Embryonic facial prominence (tissue), 1 donor: ENCODE results near the gene FAM78B.

Experiments used
- DNase-seq: peaks from one replicate; pipeline ENCODE4 v3.0.0-alpha.2; 2016; ENCODE audit errors: extremely low spot score

FAM78B gene, protein sequence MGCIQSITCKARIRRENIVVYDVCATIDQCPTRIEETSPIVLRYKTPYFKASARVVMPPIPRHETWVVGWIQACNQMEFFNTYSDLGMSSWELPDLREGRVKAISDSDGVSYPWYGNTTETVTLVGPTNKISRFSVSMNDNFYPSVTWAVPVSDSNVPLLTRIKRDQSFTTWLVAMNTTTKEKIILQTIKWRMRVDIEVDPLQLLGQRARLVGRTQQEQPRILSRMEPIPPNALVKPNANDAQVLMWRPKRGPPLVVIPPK

DNA sequence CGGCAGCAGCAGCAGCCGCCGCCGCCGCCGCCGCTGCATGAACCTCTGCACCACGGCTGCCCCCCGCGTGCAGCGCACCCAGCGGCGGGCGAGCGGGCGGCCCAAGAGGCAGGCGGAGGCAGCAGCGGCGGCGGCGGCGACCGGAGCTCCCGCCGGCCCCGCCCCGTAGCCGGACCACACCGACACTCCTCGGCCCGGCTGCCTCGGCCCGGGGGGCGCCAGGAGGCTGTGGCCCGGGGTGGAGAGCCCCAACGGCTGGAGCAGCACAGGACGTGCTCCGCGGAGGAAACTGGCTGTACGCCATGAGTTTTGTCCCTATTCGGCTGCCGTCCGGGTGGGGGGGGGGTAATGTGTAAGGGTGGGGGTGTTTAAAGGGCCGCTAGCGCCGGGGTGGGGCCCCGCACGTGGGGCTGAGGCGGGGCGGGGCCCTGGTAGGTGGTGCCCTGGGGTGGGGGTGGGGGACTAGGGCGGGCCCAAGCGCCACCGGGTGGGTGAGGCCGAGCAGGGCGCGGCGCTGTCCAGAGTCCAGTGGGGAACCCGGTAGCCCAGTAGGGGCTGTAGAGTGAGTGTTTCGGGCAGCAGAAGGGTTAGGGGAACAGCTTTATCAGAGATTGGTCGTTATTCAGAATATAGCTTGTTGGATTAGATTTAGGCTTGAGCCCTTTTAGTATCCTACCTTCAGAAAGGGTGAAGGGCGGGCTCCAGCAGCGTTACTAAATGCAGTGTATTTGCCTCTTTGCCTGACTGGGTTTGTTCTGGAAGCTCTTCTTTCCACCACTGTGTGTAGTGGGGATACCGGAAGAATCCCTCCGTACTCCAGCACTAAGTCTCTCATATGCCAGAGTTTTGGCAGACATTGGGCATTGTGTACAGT, at the start of gene FAM78B:
FAM78B (minus strand) TSS at position 304 of the 874 bp plus-strand sequence. CDS start 753 bp downstream, outside the sequence.
- DNase-seq: no peak

DNA sequence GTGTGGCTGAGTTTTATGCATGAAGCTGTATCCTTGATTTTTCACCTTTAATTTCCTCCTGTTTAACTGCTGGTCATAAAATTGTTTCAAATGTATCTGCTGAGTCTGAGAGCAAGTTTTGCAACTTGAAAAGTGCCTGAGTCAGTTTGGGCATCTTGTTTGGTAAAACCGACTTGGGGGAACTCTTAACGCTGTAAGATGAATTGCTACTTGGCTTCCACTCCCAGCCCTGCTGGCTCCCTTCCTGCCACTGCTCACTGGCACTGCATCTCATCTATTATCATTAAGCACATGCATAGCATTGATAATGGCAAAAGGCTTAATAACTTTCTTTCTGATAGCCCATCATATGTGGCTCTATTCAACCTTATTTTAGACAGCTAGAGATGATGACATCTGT, 35.7 kb upstream of the FAM78B start:
- DNase-seq: no peak

DNA sequence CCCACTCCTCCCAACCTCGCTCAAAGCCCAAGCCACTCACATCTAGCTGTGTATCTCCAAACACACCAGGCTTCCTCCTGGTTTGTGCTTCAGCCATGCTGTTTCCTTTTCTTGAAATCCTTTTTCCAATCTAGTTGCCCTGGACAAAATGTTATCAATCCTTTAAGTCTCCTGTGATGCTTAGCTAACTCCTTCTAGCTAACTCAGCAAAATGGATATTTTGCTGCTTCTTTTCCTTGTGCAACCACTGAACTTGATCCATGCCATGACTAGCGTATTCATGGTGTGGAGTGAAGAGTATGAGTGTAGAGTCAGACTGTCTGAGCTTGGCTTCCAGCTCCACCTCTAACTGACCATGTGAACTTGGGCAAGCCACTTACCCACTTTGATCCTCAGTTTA, 33.9 kb upstream of the FAM78B start:
- DNase-seq: no peak

DNA sequence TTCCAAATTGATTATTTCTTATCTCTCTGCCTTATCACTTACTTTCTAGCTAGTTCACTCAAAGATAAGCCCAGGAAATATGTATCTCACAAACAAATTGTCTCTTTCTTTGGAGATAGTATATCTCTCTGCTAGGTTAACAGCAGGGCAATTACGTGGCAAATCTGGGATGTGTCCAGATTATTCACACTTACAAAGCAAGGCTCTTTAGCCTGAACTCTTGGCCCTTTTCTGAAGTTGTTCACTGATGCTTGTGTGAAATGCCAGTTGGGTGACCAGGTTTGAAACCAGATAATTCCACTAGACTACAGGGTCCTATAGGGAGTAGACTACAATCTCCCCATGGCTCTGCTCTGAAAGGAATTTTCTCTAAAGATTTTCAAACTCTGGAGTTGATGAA, 30.8 kb upstream of the FAM78B start:
- DNase-seq: no peak

DNA sequence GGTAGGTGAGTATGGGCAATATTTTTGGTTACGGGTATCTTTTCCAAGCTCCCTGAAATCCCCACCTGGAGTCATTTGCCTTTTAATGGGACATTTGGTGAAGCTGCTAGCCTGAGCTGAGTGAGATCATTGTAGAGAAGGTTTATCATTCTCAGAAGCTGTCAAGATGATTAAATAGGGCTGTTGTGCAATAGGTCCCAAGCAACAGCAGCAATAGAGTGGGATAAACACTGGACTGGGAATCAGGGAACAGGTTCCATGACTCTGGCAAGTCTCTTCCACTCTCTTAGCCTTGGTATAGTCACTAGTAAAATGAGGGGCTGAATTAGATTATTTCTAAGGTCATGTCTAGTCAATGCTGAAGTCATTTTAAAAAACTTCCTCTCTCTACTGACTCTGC, 30.3 kb upstream of the FAM78B start:
- DNase-seq: no peak

DNA sequence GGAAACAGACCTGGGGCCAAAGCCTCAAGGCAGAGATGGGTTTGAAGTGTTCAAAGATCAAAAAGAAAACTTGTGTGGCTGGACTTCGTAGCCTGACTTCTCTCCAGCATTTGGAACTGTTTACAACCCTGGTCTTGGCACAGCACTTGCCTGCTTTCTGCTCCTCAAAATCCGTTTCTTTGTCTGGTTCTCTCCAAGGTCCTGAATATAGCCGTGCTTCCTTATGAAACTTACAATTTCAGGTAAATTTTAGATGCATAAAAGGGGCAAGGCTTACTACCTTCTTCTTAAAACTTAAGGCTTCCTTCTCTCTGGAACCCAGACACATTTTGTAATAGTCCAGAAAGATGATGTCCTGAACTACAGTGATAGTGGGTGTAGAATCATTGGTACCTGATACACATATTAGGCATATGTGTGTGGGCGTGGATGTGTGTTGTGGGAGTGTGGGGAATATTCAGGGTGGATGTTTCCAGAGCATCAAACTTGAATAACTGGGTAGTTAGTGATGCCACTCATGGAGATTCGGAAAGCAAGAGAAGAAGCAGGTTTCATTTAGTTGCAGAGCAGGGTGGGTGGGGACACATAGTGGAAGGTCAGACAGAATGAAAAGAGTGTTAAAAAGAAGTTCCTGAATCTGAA, 26.4 kb upstream of the FAM78B start:
- DNase-seq: no peak

DNA sequence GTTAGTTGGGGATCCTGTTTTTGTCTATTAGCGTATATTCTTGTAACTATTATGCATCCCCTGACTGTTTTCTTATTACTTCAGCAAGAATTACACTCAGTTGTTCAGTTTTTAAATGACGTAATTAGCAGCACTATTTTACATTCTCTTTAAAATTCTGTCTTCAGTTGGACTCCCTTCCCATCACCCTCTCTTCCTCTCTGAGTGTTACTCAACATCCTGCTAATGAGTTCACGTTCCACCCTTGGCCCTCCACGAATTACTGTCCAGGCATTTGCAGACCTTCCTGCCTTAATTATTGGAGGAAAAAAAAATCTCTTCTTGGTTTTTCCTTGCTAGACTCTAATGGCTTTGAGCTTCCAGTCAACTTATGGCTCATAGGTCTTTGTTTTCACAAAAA, 23.6 kb upstream of the FAM78B start:
- no peak for DNase-seq

DNA sequence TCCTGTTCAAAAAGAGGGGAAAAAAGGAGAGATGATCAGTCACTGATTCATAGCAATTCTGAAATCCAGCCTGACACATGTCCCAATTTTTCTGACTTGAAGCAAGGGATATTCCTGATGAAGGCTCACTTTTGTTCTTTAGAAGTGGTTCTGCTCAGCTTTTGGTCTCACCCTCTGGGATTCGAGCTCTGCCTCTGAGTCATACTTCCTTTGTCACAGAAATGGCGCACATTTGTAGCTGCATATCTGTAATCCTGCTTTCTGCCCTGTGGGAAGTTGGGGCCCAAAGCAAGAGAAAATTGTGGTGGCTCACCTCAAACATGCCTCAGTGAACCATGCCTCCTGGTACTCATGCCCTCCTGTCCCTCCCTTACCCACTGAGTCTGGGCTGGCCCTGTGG, 22.3 kb upstream of the FAM78B start:
- no peak for DNase-seq

DNA sequence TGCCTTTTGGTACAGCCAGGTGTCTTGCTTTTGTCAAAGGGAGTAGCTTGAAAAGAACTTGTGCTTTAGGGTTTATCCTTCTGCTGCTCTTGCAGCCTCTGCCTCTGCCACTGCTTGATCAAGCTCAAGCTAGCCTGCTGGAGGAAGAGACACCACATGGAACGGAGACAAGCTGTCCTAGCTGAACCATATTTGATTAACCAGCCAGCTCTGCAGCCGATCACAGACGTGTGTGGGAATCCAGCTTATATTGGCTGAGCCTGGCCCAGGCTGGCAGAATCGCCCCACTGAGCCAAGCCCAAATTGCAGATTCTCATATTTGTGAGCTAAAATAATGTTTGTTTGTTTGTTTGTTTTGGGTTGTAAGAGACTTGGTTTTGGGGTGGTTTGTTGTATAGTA, 18.7 kb upstream of the FAM78B start:
- no peak for DNase-seq

DNA sequence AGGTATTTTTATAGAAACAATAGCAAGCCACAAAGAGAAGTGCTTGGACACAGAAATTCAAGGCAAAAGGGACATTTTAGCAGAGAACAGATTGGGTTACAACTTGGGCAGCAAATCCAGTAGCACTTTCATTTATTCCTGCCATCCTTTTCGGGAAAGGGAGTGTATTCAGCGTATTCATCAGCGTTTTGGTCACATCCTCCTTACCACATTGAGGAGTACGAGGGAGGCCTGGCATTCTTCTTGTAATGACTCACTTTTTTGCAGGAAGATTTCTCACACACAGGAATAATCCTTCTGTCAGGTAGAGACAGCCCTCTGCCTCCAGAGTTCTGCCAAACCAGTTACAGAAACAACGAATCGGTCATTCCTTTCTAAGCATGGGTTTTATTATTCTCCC, 18.1 kb upstream of the FAM78B start:
- DNase-seq: no peak

DNA sequence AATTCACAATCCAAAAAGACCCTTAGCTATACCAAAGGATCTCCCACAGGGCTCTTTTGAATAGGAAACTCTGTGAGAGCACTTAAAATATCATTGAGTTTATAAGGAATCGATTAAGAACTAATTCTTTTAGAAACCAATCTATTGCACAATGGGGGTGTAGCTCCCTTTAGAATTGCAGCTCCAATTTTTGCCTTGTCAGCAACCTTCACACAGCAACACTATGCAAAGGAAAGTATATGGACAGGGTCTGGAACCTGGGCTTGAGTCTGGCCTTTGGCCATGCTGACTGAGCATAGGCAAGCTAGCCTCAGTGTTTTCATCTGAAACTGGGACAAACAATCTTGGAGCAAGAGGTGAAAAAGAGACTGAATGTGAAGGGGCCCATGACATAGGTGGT, 17.2 kb upstream of the FAM78B start:
- no peak for DNase-seq

DNA sequence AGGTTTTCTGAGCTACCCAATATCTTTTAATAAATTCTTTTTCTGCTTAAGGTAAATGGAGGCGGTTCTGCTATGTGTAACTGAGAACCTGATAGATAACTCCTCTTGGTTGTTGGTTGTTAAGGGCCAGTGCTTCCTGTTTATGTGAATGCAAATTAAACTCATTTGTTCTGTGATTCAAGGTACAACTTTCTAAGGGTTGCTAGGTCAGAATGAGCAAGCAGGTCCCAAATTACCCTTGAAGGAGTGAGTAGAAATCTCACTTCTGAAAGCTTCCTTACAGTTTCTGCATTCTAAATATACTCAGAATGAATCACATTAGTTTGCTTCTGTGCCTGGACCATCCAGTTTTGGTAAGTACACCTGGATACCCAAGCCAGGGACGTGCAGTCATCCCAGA, 15.5 kb upstream of the FAM78B start:
- DNase-seq: no peak

DNA sequence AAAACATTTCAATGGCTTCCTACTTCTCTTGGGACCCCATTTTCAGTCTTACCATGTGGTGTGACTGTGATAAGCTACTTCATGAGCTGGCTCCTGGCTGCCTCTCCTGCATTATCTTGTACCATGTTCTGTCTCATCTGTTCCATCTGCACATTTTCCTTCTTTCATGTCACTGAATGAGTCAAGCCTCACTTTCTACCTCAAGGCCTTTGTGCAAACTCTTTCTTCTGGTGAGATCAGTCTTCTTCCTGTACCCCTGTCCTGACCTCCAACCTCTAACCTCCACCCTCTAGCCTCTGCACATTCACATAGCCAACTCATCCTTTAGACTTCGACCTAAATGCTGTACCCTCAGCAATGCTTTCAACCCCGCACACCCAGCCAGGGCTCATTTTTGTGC, 9.6 kb upstream of the FAM78B start:
- no peak for DNase-seq

DNA sequence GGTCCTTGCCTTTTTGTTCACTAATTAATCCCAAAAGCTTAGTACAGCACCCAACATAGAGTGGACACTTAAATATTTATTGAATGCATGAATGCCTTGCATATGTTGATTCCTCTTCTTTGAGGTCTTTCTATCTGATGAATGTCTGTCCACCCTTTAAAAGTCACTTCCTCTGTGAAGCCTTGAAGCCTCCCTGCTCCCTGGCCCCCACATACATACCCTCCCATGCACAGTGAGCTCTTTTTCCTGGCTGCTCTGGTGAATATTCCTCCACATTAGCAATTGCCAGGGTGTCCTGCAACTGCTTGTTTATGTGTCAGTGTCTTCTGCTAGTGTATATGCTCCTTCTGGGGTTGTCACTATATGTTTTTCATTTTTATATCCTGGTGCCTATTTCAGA, 8.2 kb upstream of the FAM78B start:
- DNase-seq: no peak

DNA sequence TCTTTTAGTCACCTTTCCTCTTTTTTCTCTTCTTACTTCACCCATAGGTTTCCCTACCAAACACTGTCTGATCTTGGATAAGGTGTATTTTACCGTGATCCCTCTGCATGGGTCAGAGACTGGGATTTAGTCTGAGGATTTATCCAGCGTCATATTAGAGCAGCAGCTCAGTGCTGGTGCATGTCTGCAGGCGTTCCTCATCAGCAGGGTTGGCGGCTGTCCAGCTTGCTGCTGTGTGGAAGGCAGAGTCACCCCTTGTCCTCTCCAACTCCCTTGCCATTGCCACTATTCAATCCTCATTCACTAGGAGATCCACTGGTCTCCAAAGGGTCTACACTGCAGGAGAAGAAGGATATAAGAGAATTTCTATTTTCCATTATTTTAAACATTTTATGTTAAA, 7.3 kb upstream of the FAM78B start:
- no peak for DNase-seq

DNA sequence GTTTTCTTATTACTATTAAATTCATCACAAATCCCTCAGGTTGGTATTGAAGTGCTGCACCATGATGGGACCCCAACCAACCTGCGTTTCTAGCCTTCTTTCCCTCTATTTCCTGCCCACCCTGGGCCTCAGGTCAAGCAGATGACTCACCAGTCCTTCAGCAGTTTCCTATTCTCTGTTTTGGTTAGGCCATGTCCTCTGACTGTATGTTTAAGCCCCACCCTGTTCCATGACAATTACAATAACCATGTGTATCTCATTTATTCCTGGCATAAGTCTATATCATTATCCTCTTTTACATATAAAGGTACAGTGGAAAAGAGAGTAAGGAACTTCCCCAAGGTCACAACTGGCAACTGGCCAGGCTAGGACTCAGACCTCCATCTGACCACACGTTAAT, 5.3 kb upstream of the FAM78B start:
- DNase-seq: no peak

DNA sequence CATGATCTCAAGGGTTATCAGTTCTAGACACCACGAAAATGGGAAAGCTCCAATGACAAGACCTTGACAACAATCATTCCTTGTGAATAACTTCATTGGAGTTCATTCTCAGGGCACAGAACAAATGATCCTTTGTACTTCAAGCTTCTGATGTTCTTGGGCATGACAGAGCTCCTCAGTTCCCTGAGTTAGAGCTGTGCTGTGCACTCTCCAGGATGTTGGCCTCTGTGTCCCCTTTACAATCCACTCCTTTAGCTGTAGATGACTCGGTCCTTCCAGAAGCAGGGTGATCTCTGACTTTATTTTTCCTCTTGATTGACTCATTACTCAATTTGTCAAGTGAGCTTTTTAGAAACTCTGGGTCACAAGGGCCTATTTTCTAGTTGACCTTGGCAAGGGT, 3.9 kb upstream of the FAM78B start:
- no peak for DNase-seq

DNA sequence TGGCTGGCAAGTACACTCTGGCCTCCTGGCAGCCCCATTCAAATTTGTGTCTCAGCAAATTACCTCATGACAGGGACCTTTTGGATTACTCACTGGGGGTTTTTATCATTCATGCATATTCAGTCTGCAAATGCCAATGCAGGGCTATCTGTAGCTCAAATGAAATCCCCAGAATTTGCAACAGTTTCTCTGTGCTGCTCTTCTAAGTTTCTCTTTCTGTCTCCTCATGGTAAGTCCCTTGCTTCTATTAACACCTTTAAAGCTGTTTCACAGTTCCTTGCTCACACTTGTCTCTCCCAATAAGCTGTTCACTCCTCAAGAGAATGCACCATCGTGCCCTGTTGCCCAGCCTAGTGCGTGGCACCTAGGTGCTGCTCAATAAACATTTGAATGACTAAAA, 3.3 kb upstream of the FAM78B start:
- no peak for DNase-seq

DNA sequence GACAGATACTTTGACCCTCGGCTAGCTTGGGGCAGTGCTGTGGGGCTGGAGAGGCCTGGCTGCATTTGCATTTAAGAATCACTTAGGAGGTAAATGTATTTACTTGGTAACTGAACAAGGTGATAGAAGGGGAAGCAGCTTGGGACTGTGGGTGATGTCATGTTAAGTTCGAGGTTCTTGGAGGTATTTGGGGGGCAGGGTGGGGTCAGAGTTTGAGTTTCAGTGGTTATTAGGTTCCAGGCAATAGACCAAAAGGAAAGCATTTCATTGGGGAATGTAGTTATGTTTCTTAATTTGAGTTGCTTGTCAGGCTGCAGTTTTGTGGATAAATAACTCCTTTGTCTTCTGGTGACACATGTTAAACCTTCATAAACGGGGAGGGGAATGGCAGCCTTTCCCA, 2.4 kb upstream of the FAM78B start:
- DNase-seq: no peak

DNA sequence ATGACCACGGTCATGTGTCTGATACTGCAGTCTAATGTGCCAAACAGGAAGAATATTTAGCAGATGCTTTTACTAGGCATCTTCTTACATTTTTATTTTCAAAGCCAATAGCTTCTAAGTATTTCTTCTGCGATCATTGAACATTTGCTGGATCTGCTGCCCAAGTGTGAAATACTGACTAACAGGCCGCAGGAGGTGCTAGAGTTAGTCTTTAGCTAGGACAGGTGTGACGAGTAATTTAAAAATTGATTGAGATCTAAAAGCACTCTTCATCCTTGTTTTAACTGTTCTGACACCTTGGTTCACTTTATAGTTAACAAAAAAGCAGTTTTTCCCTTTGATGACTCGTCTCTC, 748 bp upstream of the FAM78B start:
- no peak for DNase-seq

DNA sequence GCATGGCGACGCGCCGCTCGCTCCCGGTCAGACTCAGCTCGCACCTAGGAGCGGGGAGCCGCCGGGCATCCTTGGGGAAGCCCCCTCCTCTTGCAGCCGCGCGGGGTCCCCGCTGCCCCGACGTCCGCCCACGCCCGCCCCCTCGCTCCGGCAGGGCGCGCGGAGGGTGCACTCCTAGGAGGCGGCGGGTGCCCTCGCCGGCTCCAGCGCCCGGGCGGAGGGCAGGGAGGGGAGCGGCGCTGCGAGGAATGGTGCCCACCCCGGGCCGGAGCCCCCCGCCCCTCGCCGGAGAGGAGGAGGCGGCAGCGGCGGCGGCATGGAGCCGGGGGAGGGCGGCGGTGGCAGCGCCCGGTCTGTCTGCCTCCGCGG, 488 bp downstream of the FAM78B start:
- no peak for DNase-seq

DNA sequence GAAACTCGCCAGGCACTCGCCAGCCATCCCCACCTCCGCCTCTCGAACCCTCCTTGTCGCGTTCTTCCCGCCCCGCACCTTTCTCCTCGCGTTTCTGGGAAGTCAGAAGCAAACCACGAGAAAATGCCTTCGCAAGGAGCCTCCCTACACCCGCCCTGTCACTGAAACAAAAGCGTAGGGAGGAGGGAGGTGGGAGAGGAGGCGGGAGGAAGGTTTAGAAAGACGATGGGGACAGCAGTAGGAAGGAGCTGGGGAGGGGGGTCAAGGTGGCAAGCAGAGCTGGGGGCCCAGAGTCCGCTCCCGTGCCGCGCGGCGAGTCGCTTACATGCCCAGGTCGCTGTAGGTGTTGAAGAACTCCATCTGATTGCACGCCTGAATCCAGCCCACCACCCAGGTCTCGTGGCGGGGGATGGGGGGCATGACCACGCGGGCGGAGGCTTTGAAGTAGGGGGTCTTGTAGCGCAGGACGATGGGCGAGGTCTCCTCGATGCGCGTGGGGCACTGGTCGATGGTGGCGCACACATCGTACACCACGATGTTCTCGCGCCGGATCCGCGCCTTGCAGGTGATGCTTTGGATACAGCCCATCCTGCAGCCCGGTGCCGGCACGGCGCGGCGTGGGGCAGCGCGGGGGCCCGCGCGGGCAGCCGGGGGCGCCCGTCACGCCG, 1.0 kb downstream of the FAM78B start:
- DNase-seq: no peak
